NCI-H774 (cell line): ENCODE results near the gene ATAD3C.
"Not testable (repeated sequence)": the region's sequence is repeated elsewhere in the genome, so short reads cannot be mapped to it uniquely, and the experiment has no call there.

Experiments
- DNase-seq: peaks from one replicate; lab custom pipeline; 2025; lab: John Stamatoyannopoulos, UW

The ATAD3C gene

GRCh38 chr1:1418464-1419362 is 30.8 kb upstream of the ATAD3C start:
- no peak for DNase-seq

- no peak for DNase-seq
Observed at GRCh38 chr1:1419363-1419812, 30.1 kb upstream of the ATAD3C start.

DNA sequence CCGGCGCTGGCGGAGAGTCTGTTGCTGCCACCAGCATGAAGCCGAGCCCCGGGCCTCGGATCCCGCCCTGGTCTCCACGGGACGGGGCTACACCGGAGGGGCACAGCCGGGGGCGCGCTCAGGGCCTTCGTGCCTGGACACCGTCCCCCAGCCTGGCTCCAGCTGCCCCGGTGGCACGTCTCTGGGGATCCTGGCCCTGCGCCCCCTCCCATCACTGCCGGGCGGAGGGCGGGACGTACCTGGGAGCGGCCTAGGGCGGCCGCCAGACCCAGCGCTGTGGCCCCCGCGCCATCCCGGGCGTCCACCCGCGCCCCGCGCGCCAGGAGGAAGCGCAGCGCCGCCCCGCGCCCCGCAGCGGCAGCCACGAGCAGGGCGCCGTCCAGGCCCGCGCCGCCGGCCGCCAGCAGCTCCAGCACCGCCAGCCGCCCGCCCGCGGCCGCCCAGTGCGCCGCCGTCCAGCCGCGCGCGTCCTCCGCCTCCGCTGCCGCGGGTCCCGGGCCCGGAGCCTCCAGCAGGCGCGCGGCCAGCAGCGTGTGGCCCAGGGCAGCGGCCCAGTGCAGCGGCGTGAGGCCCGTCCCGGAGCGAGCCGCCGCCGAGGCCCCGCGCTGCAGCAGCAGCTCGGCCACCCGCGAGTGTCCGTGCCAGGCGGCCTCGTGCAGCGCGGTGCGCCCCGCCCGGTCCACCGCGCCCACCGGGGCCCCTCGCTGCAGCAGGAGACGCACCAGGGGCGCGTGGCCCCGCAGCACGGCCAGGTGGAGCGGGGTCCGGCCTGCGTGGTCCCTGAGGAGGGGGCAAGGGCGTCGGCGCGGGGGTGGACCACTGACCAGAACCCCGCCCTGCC is 29.5 kb upstream of the ATAD3C start:
- DNase-seq, result no peak

GRCh38 chr1:1420654-1421141 is 28.8 kb upstream of the ATAD3C start:
- DNase-seq, result no peak

GRCh38 chr1:1421147-1421906 is 28.2 kb upstream of the ATAD3C start, which contains the start of gene ANKRD65:
Gene ANKRD65, minus strand, starts transcription at chr1:1421276. Its CDS starts 271 bp downstream, at chr1:1421005.
- DNase-seq, result peak; percentile 31

GRCh38 chr1:1421907-1422464 is 27.5 kb upstream of the ATAD3C start:
- DNase-seq, result no peak

GRCh38 chr1:1422465-1423244 is 26.8 kb upstream of the ATAD3C start:
- no peak for DNase-seq

DNA sequence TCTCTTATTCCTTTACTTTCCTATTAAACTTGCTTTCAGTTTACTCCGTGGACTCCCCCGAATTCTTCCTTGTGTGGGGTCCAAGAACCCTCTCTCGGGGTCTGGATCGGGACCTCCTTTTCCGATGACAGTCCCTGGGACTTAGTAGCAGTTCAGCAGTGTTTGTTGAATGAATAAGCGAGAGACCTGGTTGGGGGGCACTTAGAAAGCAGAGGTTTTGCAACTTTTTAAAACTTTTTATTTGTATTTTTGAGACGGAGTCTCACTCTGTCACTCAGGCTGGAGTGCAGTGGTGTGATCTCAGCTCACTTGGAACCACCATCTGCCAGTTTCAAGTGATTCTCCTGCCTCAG is 26.3 kb upstream of the ATAD3C start:
- no peak for DNase-seq

DNA sequence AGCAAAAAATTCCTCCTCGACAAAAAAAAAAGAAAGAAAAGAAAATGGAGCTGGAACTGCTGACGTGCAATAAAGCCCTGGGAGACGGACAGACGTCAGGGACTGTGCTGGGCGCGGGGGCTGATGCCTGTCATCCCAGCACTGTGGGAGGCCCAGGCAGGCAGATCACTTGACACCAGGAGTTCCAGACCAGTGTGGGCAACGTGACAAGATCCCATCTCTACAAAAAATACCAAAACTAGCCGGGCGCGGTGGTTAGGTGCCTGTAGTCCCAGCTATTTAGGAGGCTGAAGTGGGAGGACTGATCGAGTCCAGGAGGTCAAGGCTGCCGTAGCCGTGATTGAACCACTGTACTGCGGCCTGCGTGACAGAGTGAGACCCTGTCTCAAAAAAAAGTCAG is 24.8 kb upstream of the ATAD3C start:
- no peak for DNase-seq

GRCh38 chr1:1425426-1425752 is 24.1 kb upstream of the ATAD3C start:
- DNase-seq, result no peak

GRCh38 chr1:1425753-1426495 is 23.6 kb upstream of the ATAD3C start:
- no peak for DNase-seq

- no peak for DNase-seq
Observed at GRCh38 chr1:1426496-1427105, 22.9 kb upstream of the ATAD3C start.

DNA sequence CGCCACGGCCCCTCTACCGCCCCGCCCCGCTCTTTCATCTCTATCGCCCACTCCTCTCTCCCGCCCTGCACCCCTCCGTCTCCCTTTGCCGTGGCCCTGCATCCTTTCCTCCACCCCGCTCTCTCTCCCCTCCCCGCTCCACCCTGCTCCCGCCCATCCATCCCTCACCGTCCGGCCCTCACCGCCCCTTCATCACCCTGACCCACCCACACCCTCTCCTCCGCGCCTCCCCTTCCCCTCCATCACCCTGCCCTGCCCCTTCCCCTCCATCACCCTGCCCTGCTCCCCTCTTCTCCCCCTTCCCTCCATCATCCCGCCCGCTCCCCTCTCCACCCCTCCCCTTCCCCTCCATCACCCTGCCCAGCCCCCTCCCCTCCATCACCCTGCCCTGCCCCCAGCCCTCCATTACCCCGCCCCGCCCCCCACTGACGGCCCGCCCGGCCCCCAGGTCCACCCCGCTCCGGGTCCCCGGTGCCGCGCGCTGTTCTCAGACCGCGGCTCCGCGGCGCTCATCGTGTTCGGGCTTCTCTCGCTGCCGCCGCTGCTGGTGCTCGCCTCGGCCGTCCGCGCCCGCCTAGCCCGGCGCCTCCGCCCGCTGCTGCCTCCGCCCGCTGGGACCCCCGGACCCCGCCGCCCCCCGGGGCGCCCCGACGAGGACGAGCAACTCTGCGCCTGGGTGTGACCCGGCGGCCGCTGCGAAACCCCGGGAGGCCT is 22.2 kb upstream of the ATAD3C start:
- no peak for DNase-seq

DNA sequence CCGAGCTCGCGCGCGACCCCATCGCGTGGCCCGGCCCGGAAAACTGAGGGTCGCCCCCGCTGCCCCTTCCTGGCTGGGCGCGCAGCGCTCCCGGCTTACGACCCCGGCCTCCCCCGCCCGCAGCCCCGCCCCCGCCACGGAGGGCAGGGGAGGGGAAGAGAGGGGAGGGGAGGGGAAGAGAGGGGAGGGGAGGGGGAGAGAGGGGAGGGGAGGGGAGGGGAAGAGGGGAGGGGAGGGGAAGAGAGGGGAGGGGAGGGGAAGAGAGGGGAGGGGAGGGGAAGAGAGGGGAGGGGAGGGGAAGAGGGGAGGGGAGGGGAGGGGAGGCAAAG is 21.7 kb upstream of the ATAD3C start:
- no peak for DNase-seq

GRCh38 chr1:1428174-1428573 is 21.3 kb upstream of the ATAD3C start:
- DNase-seq, result no peak

DNA sequence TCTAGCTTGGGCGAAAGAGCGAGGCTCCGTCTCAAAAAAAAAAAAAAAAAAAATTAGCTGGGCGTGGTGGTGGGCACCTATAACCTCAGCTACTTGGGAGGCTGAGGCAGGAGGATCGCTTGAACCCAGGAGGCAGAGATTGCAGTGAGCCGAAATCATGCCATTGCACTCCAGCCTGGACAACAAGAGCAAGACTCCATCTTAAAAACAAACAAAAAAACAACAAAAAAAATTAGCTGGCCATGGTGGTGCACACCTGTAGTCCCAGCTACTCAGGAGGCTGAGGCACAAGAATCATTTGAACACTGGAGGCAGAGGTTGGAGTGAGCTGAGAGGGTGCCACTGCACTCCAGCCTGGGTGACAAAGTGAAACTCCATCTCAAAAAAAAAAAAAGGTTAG is 20.5 kb upstream of the ATAD3C start:
- DNase-seq, result not testable (repeated sequence)

DNA sequence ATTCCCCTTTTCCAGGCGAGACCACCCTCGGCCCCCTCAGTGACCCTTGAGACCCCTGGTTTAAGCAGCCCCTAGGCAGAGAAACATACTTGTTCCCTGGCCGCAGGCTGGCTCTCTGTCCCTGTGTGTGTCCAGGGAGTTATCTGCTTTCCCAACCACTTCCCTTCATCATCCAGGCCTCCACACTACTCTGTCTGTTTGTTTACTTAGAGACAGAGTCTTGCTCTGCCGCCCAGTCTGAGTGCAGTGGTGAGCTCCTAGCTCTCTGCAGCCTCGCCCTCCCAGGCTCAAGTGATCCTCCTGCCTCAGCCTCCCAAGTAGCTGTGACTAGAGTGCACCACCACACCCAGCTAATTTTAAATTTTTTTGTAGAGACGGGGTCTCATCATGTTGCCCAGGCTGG is 19.8 kb upstream of the ATAD3C start:
- DNase-seq, result no peak

GRCh38 chr1:1430114-1430982 is 19.1 kb upstream of the ATAD3C start:
- DNase-seq, result no peak
